Endothelial cell of umbilical vein (primary cell): Measurements from ENCODE around the gene TPH2.

Experiments used
- POLR2A ChIP-seq: IDR thresholded peaks from 2 replicates; pipeline ENCODE4 v1.6.1; 2012; ENCODE audit warnings: low read depth, mild to moderate bottlenecking, control low read depth, low read length
- TF ChIP-seq, protein P1 (sequence below), 2 donors: IDR thresholded peaks; 1 replicate in 1 of 2; 2 replicates in 1 of 2; pipeline ENCODE4 v1.5.1; 2011; ENCODE audit warnings: low read length in 2 of 2, mild to moderate bottlenecking in 2 of 2, moderate library complexity in 2 of 2, control low read depth in 1 of 2, inconsistent platforms in 1 of 2, low read depth in 1 of 2; ENCODE audit not compliant: insufficient read depth in 1 of 2; ENCODE audit errors: extremely low read depth in 1 of 2

DNA sequence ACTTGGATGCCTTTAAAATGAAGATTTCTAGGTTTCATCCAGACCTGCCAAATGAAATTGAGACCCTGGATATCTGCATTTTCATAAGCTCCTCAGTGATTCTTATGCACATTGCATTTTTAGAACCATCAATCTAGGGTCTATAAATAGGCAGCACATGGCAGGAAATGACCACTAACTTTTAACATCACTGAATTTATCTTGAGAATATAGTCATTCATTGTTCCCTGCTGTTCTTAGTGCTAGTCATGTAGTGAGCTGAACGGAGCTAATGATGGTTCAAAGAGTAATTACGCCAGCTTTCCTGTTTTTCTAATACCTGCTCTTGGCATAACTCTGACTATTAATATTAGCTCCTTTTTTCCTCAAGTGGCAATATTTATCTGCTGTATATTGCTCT lies 91.6 kb downstream of the TPH2 start:
- TF ChIP-seq, protein P1, sequence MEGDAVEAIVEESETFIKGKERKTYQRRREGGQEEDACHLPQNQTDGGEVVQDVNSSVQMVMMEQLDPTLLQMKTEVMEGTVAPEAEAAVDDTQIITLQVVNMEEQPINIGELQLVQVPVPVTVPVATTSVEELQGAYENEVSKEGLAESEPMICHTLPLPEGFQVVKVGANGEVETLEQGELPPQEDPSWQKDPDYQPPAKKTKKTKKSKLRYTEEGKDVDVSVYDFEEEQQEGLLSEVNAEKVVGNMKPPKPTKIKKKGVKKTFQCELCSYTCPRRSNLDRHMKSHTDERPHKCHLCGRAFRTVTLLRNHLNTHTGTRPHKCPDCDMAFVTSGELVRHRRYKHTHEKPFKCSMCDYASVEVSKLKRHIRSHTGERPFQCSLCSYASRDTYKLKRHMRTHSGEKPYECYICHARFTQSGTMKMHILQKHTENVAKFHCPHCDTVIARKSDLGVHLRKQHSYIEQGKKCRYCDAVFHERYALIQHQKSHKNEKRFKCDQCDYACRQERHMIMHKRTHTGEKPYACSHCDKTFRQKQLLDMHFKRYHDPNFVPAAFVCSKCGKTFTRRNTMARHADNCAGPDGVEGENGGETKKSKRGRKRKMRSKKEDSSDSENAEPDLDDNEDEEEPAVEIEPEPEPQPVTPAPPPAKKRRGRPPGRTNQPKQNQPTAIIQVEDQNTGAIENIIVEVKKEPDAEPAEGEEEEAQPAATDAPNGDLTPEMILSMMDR (IDR thresholded peaks at IDR 0.05; ENCODE audit: extremely low read depth in 1 of 2, insufficient read depth in 1 of 2, low read depth in 1 of 2, low read length in 2 of 2): no peak
- TF ChIP-seq POLR2A: no peak
